HG02973 (cell line): ENCODE measurements around the gene MAGI3.
"Not testable (repeated sequence)": the region's sequence is repeated elsewhere in the genome, so short reads cannot be mapped to it uniquely, and the experiment has no call there.

ENCODE experiments used
- ATAC-seq: cut with Tn5 transposase; IDR thresholded peaks from one replicate; pipeline ENCODE4 v1.9.1; 2021; ENCODE audit warnings: moderate library complexity; ENCODE audit not compliant: unreplicated experiment

MAGI3 gene

DNA sequence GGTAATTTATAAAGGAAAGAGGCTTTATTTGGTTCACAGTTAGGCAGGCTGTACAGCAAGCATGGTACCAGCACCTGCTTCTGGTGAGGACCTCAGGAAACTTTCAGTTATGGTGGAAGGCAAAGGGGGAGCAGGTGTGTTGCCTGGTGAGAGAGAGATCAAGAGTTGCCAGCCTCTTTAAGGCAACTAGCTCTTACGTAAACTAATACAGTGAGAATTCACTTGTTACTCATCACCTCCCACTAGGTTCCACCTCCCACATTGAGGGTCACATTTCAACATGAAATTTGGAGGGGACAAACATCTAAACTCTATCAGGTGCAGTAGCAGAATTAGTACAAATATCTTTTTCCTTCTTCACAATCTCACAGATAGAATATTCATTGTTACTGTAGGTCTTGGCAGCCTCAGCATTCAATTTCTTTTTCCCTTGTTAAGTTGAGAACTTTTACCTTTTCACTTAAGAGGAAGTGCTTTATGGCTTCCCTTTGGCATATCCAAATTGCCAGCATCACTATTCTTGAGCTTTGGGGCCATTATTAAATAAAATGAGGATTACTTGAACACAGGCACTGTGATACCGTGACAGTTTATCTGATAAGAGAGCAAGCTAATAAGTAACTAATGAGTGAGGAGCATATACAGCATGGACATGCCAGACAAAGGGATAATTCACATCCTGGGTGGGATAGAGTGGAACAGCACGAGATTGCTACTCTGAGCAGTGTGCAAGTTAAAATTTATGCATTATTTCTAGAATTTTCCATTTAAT is 48.4 kb downstream of the MAGI3 start:
- no peak for ATAC-seq

DNA sequence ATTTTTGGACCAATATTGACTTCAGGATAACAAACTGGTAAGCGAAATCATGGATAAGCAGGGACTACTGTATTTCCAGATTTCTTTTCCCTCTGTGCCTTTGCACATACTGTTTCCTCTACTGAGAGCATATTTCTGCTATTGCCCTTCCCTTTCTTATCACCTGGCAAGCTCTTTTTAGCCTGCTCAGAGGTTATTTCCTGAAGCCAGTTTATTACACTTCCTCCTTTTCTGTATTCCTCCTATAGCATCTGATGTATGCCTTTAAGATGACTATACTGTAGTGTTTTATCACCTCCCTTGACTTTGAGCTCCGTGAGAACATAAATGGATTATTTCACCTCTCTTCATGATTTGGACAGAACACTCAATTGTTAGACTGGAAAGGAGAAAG is 49.0 kb downstream of the MAGI3 start:
- ATAC-seq: no peak

DNA sequence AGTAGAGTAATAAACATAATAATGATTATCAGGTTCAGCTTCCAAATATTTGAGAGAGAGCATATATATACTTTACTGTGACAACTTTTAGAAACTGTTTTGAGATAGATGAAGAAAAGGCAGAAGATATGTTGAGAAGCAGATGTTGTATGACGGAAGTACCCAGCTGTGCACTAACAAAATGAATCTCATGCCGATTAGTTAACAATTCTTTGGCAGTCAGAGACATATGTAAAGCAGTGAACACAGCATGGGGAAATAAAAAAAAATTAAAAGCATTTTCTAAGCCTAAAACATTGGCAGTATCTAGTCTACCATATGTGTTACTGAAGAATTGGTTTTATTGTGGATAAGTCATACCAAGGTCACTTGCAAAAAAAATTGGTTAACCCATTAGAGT is 51.8 kb downstream of the MAGI3 start:
- ATAC-seq: no peak

DNA sequence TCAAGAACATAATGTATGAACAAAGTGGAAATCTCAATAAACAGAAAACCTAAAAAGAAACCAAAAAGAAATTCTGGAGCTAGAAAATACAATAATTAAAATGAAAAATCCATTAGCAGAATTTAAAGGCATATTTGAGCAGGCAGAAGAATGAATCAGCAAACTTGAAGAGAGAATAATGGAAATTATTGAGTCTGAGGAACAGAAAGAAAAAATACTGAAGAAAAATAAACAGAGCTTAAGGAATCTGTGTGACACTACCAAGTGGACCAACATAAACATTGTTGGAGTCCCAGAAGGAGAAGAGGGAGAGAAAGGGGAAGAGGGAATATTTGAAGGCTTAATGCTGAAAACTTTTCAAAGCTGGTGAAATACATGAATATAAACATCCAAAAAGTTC is 54.5 kb downstream of the MAGI3 start:
- ATAC-seq: no peak

DNA sequence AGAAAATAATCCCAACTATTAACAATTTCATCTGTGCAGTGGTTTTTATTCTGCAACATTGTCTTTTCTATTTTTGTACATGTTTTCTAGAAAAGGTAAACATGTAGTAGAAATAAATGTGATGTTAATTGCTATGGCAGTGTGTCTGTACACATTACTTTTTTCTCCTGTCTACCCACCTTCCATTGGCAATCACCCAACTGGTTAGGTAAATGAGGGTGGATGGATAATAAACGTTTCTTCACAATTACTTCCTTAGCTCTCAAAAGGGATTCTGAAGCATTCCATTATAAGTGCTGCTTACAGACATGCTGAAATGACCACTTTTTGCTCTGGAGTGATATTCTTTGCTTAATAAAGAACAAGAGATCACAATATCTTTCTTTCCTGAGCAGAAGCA is 61.4 kb downstream of the MAGI3 start:
- no peak for ATAC-seq

DNA sequence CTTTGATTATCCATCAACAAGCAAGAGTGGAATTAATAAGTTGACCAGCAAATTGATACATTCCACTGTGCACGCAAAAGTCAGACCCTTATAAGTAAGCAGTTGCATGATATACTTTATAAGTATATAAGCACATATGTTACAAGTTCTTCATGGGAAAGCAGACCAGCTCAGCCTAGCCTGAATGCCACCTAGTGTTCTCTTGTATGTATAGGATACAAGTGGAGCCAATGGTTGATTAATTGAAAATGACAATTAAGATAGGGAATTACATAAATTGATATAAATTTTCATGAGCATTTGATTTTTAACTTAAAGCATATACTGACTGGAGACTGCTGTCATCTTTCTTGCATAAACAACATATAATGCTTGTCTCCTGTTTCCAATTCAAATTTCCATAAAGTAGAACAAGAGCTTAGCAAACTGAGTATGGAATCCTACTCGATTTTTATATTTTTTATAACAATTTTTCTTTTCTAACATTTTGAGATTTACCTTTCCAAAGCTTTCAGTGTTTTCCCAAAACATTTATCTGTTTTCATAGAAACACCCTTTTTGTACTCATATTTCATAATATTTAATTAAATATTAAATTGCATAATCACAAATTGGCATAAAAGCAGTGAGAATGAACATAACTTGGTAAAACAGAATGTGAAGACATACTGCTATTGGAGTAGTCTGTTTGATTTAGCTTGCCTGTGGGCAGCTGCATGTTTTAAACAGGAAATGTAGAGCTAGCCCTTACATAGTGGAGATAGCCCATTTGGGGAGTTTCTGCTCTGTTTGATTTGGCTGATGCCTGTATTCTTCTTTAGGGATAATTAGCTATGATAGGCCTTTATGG is 62.8 kb downstream of the MAGI3 start:
- ATAC-seq: no peak

DNA sequence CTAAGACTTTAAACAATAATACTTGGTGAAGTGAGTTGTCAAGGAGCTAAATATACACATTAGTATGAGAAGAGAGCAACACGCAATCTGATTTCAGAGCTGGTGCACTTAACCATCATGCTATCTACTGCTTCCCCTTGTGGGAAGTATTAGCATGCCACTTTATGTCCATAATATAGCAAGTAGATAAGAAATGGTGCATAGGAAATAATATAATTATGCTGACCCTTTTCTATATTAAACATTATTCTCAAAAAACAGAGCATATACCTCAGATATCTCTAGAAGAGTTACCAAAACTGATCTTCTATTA is 63.4 kb downstream of the MAGI3 start:
- no peak for ATAC-seq

DNA sequence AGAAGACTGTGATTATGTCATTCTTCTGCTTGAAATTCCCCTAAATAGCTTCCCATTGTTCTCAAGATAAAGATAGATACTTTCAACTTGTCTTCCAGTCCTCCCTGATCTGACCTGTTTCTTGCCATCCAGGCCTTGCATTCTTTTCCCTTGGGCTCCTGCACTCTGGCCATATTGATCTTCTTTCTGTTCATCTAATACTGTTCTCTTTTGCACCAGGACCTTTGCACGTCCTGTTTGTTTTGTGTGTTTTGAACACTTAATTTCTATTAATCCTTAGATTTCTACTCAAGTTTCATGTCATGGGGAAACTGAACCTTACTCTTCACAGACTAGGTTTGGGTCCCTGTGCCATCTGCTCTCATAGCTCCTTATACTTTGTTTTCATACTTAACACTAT is 65.1 kb downstream of the MAGI3 start:
- ATAC-seq: no peak

DNA sequence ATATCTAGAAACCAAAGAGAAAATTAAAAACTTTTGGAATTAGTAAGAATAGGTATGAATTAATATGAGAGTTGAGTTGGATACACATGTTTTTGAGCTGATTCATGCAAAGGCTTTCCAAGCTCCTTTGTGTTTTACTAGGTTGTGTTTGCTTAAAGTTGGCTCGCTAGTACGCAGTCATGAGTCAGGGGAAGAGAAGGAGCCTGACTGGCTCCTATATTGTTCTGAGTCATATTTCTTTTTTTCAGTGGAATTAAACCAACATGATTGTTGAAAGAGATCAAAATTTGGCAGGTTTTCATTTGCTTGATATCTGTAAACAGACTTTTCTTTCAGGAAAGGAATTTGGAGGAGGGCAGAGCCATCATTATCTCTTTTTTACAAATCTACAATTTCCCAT is 66.7 kb downstream of the MAGI3 start:
- no peak for ATAC-seq

DNA sequence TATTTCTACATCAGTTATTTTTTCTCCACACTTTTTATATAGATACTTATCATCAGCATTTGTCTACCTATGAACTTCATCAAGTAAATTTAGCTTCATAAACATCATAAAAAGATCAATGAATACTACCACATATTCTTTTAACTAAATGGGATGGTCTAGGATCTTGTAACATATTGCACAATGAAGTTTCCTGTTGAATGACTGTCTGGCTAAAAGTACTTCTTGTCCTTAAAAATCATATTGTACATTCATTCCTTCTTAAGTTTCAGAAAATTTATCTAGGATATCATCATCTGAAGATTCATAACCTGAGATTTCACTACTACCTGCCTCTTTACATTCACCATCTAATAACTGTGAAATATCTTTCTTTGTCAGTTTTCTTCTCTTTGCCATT is 69.0 kb downstream of the MAGI3 start:
- ATAC-seq: no peak

DNA sequence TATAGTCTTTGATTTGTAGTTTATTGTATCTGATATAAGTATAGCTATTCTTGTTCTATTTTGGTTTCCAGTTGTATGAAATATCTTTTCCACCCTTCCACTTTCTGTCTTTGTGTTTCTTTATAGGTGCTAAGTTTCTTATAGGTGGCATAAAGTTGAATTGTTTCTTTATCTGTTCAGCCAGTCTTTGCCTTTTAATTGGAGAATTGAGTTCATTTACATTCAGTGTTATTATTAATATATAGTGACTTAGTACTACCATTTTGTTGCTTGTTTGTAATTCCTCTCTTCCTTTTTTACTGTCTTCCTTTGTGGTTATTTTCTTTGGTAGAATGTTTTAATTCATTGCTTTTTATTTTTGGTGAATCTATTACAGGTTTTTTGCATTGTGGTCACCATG is 77.7 kb downstream of the MAGI3 start:
- no peak for ATAC-seq

DNA sequence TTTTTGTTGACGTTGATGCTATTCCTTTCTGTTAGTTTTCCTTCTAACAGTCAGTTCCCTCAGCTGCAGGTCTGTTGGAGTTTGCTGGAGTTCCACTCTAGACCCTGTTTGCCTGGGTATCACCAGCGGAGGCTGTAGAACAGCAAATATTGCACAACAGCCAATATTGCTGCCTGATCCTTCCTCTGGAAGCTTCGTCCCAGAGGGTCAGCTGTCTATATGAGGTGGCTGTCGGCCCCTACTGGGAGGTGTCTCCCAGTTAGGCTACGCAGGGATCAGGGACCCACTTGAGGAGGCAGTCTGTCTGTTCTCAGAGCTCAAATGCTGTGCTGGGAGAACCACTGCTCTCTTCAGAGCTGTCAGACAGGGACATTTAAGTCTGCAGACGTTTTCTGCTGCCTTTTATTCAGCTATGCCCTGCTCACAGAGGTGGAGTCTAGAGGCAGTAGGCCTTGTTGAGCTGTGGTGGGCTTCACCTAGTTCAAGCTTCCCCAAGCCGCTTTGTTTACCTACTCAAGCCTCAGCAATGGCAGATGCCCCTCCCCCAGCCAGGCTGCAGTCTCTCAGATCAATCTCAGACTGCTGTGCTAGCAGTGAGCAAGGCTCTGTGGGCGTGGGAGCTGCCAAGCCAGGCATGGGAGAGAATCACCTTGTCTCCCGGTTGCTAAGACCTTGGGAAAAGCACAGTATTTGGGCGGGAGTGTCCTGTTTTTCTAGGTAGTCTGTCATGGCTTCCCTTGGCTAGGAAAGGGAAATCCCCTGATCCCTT is 88.3 kb downstream of the MAGI3 start:
- ATAC-seq: not testable (repeated sequence)

DNA sequence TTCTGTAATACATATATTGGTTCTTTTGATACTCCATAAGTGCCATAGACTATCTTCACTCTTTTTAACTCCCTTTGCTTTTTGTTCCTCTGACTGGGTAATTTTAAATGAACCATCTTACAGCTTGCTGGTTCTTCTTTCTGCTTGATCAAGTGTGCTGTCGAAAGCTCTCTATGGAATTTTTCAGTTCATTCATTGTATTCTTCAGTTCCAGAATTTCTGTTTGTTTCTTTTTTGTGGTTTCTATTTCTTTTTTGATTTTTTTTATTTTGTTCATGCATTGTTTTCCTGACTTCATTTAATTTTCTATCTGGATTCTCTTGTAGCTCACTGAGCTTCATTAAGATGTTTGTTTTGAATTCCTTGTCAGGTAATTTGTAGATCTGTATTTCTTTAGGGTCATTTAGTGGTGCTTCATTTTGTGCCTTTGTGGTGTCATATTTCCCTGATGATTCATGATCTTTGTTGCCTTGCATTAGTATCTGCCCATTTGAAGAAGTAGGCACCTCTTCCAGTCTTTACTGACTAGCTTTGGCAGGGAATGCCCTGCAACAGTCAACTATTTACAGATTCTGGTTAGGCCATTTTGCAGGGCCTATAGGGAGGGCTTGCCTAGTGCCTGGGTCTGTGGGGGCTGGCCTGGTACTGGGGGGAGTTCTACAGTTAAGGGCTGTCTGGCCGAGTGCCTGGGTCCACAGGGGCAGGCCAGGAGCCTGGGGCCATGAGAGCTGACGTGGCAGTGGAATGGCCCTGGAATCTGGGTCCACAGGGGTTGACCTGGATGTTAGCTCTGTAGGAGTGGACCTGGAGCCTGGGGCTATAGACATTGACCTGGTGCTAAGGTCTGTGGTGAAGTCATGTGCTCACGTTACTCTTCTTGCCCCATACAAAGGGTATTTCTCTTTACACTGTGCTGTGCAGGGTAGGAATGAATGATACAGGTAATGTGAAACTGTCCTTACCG is 89.7 kb downstream of the MAGI3 start:
- no peak for ATAC-seq

DNA sequence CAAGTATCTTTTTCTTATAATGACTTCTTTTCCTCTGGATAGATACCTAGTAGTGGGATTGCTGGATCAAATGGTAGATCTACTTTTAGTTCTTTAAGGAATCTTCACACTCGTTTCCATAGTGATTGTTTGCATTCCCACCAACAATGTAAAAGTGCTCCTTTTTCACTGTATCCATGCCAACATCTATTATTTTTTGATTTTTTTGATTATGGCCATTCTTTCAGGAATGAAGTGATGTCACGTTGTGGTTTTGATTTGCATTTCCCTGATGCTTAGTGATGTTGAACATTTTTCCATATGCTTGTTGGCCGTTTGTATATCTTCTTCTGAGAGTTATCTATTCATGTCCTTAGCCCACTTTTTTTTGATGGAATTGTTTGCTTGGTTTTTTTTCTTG is 94.8 kb downstream of the MAGI3 start:
- ATAC-seq: not testable (repeated sequence)

DNA sequence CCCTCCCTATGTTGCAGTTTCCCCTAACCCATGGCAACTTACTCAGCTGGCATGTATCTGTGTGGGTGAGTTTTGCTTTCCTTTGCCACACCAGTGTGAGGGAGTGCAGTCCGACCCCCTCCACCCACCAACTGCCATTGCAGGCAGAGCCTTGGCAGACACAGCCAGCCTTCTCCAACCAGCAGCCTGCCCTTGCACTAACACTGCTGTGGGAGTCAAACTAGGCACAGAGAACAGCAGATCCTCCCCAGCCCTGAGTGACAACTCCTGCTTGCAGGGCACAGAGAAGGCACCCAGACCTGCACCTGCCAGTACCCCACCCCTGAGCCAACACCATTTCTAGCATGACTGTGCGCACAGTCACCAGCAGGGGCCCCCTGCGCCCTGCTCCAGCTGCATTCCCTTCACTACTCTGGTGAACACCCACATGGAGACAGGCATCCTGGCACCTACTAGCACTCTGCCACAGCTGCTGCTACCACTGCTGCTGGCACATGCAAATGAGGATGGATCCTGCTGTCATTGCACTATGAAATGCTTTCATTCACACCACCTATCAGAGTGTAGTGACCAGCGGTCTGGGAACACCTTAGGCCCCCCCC is 98.4 kb downstream of the MAGI3 start:
- no peak for ATAC-seq

DNA sequence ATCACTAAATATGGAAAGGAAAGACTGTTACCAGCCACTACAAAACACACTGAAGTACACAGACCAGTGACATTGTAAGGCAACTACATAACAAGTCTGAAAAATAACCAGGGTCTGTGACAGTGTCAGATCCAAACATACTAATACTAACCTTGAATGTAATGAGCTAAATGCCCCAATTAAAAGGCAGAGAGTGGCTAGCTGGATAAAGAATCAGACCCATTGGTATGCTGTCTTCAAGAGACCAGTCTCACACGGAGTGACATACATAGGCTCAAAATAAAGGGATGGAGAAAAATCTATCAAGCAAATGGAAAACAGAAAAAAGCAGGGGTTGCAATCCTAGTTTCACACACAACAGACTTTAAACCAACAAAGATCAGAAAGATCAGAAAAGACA is 100.1 kb downstream of the MAGI3 start:
- ATAC-seq: no peak

DNA sequence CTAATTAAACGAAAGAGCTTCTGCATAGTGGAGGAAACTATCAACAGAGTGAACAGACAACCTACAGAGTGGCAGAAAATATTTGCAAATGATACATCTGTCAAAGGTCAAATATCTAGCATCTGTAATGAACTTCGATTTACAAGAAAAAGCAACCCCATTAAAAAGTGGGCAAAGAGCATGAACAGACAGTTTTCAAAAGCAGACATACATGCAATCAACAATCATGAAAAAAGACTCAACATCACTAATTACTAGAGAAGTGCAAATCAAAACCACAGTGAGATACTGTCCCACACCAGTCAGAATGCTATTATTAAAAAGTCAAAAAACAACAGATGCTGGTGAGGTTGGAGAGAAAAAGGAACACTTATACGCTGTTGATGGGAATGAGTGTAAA is 103.2 kb downstream of the MAGI3 start:
- no peak for ATAC-seq

DNA sequence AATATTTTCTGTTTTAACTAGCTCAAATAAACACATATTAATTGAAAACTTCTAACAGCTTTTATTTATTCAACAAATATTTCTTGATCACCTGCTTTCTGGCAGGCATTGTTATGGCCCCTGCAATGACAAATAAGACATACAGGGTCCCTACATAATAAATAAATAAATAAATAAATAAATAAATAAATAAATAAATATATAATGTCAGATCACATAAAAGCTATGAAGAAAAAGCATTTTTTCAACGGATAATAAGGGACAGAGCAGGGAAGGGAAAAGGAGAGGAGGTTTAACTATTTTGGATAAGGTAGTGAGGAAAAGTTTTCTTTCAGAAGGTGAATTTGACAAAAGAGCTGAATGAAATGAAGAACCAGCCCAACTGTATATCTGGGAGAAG is 115.0 kb downstream of the MAGI3 start:
- ATAC-seq: no peak

DNA sequence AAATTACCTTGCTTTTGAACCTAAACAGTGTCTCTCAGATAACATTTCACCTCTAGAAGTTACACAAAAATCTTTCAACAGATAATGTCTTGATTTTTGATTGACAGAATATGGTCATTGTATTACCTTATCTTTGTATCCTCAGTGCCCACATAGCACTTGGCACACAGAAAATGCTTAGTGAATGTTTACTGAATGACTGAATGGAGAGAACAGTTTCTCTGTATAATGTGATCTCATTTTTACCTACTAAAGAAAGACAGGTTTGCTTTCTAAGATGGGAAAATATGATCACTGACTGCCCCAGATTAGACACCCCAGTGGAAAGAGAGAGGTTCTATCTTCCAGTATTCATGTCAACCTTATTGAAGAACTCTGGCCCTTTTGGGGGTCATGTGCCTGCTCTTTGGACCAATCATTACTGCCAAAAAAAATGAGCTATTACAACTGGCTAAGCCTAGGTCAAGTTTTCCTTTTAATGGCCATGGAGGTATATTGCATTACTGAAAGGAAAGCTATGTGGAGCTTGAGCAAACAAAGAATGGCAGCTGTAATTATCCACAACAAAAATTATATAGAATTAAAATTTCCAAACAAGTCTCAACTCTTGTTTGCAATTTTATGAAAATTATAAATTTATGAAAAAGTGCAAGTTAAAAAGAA is 117.4 kb downstream of the MAGI3 start:
- ATAC-seq: no peak
